GM21515 (cell line): ENCODE data around the gene MAP2K2.
A peak's percentile ranks its signal among the peaks of the same experiment; 100 is the strongest.
"Not testable (repeated sequence)": the region's sequence is repeated elsewhere in the genome, so short reads cannot be mapped to it uniquely, and the experiment has no call there.

Experiments used
- ATAC-seq: cut with Tn5 transposase; IDR thresholded peaks from one replicate; pipeline ENCODE4 v1.9.1; 2021; ENCODE audit not compliant: unreplicated experiment

MAP2K2 gene

DNA sequence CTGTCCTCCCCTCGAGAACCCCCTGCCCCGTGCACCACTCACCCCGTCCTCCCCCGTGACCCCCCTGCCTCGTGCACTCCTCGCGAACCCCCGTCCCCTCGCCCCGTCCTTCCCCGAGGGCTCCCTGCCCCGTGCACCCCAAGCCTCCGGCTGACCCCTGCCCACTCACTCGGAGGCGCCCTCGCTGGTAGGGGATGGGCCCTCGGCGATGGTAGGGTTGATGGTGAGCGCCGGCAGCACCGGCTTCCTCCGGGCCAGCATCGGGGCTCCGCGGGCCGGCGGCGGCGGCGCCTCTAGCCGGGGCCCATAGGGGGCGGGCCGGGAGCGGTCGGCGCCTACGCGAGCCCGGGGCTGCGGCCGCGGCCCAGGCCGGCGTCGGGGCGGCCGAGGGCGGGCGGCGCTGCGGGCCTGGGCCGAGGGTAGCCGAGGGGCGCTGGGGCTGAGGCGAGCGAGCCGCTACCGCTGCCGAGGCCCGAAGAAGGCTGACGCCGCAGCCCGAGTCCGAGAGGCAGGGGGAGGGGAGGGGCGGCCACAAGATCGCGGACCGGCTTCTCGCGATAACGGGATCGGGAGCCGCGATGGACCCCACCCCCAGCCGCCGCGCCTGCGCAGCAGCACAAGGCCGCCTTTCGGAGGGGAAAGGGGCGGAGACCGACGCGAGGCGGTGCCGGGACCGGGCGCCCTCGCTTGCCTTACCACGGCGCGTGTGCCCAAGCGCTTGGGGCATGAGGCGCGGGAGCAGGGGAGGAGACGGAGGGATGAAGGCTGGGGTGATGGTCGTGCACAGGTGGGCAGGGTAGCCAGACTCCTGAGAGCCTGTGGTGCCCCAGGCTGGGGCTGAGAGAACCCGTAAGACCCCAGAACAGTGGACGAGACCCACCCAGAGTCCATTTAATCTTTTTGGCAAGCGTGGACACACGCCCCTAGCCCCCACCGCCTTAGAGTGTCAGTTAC lies at the start of gene MAP2K2:
MAP2K2 (minus strand) TSS at position 508 of the 954 bp plus-strand sequence; CDS start at position 261, 247 bp downstream.
- ATAC-seq, result peak; percentile 78

- no peak for ATAC-seq
Observed at GRCh38 chr19:4172861-4173473, 49.0 kb upstream of the MAP2K2 start.

DNA sequence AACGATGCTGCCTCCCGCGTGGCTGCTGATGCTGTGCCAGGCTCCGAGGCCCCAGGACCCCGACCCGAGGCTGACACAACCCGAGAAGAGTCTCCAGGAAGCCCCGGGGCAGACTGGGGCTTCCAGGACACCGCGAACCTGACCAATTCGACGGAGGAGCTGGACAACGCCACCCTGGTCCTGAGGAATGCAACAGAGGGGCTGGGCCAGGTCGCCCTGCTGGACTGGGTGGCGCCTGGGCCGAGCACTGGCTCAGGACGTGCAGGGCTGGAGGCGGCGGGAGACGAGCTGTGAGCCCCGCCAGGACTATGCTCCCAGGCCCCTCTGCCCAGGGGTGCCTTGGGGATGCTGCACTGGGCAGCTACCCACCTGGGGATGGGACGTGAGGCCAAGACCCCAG lies 47.8 kb upstream of the MAP2K2 start:
- no peak for ATAC-seq

DNA sequence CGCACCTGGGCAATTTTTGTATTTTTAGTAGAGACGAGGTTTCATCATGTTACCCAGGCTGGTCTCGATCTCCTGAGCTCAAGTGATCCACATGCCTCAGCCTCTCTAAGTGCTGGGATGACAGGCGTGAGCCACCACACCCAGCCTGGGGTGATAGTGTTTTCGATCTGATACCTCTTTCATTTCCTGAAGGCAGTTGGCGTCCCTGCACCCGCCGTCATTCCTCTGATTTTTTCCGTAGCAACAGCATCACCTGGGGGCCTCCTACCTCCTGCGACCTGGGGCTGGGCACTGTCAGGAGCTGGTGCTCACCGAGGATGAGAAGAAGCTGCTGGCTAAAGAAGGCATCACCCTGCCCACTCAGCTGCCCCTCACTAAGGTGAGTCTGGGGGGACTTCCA lies 40.3 kb upstream of the MAP2K2 start:
- no peak for ATAC-seq

DNA sequence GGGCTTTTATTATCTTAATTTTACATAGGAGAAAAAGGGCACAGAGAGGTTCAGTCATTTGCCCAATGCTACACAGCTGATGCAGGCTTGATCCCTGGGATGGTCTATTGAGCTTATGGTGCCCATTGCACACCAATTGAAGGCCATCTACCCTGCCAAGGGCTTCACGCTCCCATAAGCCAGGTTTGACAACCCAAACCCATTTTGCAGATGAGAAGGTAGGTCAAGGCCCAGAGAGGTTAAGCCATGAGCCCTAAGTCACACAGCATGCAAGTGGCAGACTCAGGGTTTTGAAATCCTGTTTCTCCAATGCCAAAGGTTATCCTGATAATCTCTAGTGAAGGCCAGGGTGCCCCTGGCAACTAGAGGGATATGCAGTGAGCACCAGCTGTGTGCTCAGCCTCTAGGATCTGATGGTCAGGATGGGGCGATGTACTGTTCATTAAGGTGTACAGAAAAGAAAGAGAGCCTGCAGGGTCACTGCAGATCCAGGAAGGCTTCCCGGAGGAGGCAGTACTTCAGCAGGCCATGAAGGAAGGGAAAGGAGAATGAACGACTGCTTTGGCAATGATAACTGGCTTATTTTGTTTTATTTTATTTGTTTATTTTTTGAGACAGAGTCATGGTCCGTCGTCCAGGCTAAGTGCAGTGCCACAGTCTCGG lies 37.6 kb upstream of the MAP2K2 start:
- no peak for ATAC-seq

GRCh38 chr19:4157971-4158370 lies 34.0 kb upstream of the MAP2K2 start:
- ATAC-seq, result not testable (repeated sequence)

GRCh38 chr19:4157164-4157563 lies 33.2 kb upstream of the MAP2K2 start:
- no peak for ATAC-seq

- no peak for ATAC-seq
Observed at GRCh38 chr19:4154571-4155312, 30.8 kb upstream of the MAP2K2 start.

- no peak for ATAC-seq
Observed at GRCh38 chr19:4152241-4152998, 28.5 kb upstream of the MAP2K2 start.

DNA sequence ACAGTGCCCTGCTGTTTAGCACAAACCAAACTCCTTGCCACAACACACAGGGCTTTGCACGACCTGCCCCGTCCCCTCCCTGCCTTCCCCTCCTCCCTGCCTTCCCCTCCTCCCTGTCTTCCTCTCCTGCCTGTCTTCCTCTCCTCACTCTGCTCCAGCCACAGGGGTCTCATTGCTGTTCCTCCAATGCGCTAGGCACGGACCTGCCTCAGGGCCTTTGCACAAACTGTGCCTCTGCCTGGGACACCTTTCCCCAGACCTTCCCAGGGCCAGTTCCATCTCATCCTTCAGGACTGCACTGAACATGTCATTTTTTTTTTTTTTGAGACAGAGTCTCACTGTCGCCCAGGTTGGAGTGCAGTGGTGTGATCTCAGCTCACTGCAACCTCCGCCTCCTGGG lies 27.7 kb upstream of the MAP2K2 start:
- no peak for ATAC-seq

DNA sequence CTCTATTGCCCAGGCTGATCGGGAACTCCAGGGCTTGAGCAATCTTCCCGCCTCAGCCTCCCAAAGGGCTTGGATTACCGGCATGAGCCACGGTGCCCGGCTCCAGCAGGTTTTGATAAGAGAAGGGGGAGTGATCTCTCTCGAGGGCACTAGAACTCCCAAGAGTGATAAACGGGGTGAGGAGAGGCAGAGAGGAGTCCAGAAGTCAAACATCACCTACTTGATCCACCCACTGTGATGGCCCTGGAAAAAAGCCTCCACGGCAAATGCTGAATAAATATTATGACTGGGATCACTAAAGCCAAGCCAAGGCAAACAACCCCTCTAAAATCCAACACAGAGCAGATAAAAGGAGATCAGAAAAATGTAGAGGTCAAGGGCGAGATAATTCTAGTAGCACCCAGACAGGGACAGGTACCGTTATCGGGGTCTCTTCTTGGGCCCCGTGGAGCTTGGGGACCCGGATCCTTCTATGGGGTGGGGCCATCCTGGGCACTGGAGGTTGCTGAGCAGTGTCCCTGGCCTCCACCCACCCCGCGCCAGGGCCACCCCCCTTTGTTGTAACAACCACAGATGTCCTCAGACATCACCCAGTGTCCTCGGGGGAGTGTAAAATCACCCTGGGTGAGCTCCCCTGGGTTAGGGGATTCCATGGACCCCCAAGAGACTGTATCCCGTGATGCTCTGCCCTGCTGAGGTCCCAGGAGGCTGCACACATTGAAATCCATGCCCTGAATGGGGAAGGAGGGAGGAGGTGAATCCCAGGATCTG lies 25.8 kb upstream of the MAP2K2 start:
- ATAC-seq, result no peak

DNA sequence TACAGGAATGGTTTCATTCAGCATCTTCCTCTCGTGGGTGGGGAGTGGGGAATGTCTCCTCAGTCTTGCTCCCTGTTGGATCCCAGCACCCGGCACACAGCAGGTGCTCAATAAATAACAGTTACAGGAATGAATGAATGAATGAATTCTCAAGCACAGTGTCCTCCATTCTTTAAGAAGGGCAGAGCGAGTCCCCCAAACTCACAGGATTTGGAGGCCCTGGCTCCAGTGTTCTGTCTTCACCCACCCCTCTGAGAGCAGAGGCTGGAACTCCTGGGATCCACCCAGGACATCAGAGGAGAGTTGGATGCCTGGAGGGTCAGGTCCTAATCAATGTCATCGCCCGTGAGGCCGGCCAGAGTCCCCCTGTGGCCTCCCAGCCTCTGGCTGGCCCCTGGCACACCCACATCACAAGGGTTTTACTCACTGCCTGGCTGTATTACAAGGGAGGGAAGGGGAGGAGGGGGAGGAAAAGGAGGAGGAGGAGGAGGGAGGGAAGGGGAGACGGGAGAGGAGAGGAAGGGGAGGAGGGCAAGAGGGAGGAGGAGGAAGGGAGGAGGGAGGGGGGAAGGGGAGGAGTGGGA lies 20.8 kb upstream of the MAP2K2 start:
- ATAC-seq, result no peak

- ATAC-seq, result not testable (repeated sequence)
Observed at GRCh38 chr19:4142916-4143315, 19.0 kb upstream of the MAP2K2 start.

DNA sequence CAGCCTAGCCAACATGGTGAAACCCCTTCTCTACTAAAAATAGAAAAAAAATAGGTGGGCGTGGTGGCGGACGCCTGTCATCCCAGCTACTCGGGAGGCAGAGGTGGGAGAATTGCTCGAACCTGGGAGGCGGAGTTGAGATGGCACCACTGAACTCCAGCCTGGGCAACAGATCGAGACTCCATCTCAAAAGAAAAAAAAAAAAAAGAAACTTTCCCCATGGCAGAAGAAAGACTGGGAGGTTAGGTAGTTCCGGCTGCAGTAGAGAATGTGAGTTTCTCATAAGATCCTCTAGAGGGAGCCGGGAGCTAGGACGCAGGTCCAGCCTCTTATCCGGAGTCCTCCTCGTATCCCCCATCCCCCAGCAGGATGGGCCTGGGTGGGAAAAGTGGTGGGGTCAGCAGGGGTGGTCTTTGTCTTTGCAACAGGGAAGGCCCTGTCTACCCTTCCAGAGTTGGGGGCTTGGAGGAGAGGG lies 16.4 kb upstream of the MAP2K2 start:
- no peak for ATAC-seq

DNA sequence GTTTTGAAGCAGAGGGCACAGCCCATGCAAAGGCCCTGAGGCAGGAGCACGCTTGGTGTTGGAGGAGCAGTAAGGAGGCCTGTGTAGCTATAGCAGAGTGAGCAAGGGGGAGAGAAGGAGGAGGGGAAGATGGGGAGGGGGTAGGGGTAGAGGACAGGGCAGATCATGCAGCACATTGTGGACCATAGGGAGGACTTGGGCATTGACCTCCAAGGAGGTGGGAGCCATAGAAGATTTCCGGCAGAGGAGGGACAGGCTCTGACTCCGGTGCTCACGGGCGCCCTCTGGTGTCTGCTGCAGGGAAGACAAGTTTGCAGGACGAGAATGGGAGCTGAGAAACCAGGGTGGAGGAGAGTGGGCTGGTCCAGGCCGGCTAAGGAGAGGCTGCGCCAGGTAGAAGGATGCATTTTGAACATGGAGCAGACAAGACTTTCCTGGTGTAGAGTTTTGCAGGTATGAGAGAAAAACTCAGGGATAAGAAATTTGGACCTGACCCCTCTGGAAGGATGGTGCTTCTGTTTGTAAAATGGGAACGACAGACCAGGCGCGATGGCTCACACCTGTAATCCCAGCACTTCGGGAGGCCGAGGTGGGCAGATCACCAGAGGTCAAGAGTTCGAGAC lies 15.8 kb upstream of the MAP2K2 start:
- no peak for ATAC-seq

DNA sequence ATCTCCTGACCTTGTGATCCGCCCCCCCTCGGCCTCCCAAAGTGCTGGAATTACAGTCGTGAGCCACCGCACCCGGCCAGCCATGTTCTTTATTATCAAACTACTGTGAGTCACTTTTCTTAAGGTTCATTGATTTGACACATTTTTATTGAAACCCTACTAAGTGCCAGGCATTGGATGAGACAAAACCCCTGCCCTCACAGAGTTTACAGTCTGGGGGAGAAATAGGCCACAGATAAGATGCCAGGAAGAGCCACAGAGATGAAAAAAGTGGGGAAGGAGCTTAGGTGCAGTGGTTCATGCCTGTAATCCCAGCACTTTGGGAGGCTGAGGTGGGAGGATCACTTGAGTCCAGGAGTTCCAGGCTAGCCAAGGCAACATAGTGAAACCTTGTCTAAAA lies 14.5 kb upstream of the MAP2K2 start:
- ATAC-seq, result no peak

DNA sequence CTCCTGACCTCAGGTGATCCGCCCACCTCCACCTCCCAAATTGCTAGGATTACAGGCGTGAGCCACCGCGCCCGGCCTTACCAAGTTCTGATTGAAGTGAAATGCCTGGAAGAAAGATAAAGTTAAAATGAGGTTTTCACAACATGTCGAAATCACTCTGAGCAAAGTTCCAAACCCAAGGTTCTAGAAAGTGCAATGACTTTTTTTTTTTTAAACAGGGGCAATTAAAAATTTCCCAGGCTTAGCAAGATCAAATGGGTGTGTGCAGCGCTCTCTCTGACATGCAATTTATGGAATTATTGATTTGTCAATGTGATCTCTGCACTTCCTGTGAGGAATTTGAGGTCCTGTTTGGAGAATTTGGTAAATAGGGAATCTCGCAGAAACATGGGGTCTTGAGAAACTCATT lies 12.8 kb upstream of the MAP2K2 start:
- no peak for ATAC-seq

- ATAC-seq, result not testable (repeated sequence)
Observed at GRCh38 chr19:4135386-4135785, 11.5 kb upstream of the MAP2K2 start.

- ATAC-seq, result no peak
Observed at GRCh38 chr19:4134351-4134750, 10.4 kb upstream of the MAP2K2 start.
